HG02642 (cell line): ENCODE data around the gene JAG1.

Experiments
- ATAC-seq: cut with Tn5 transposase; IDR thresholded peaks from one replicate; pipeline ENCODE4 v1.9.1; 2021; ENCODE audit warnings: mild to moderate bottlenecking; ENCODE audit not compliant: unreplicated experiment, poor library complexity

The JAG1 gene

GRCh38 chr20:10641467-10641866, 32.3 kb downstream of the JAG1 start:
- ATAC-seq: no peak

GRCh38 chr20:10640897-10641296, 32.9 kb downstream of the JAG1 start:
- no peak for ATAC-seq

DNA sequence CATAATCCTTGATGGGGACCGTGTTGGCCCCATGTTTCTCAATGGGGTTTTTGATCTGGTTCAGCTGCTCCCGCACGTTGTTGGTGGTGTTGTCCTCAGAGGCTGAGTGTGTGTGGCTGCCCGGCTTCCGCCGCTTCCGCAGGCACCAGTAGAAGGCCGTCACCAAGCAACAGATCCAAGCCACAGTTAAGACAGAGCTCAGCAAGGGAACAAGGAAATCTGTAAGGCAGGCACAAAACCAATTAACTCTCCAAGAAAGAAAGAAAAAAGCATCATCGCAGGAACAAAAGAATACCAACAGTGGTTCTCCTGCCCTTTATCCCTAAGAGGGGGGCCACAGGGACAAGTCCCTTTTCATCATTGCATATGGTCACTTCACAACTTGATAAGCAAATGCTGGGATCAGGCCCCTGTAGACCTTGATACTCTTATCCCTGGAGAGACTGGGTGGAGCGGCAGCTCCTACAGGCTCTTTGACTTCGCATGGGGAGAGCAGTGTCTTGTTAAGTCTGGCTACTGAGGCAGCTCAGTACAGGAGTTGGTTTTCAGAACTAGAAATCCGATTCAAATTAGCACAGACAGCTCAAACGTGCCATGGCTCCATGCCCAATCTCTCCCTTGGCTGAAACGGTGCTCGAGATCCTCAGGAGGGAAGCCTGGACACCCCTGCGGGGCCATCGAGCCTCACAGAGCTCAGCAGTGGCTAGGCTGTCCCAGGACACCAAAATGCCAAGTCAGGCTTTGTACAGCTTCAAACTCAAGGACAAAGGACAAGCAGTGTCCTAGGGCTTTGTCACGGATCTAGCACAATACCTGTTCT, 33.9 kb downstream of the JAG1 start:
- ATAC-seq: no peak

DNA sequence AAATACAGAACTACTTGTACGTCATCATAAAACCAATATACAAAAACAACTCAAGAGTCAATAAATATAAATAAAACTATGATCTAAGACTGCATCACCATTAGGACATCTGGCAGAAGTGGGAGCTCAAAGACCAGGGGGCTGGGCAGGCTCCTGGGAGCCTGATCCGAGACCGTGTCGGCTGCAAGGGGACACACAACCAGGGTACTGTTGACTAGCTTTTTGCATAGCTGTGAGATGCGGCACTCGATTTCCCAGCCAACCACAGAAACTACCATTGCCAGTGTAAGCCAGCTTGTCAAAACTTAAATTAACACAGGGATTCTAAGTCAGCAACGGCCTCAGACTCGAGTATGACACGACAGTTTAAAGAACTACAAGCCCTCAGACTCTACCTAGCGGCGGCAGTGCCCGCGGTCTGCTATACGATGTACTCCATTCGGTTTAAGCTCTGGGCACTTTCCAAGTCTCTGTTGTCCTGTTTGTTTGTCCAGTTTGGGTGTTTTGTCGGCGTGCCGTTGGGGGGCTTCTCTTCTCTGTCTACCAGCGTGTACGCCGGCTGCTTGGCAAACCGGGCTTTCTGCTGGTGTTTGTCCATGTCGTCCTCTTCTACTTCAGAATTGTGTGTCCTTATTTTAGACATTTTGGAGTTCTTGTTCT, 34.6 kb downstream of the JAG1 start:
- no peak for ATAC-seq

DNA sequence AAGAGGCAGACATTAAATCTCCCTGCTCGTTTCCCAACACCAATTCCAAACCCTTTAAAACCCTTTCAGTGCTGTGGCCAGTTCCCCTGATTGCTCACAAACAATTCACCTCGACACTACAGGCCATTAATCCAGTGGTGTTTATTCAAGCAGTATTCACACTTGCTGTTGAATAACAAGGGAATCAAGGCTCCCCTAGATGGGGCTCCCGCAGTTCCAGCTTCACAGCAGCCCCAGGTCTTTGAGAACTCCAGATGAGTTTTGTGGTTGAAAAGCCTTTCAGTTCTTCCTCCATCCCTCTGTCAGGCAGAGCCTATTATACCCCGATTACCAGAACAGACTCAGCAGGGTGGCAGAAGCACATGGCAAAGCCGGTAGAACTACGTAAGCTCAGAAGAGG, 36.2 kb downstream of the JAG1 start:
- ATAC-seq: no peak

- ATAC-seq: no peak
These were observed 36.7 kb downstream of the JAG1 start for GRCh38 chr20:10637031-10637559.

DNA sequence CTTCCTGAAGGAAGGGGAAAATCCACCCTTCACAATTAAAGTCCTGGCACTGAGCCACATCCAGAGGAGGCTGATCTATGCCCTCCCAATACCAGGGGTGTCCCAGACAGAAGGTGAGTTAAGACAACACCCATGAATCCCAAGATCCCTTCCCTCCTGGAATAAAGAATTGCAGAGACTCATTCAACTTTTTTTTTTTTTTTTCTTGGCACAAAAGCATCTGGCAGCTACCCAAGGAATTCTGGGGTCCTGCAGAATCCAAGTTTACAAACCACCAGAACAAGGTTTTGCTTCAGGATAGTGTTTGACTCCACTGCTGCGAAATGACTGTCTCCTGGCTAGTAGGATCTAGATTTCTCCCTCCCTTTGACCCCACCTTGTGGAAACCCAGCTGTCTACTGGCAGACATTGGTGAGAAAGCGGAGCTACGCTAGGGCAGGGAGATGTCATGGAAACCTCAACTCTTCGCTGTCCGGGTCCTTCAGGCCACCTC, 37.4 kb downstream of the JAG1 start:
- no peak for ATAC-seq

DNA sequence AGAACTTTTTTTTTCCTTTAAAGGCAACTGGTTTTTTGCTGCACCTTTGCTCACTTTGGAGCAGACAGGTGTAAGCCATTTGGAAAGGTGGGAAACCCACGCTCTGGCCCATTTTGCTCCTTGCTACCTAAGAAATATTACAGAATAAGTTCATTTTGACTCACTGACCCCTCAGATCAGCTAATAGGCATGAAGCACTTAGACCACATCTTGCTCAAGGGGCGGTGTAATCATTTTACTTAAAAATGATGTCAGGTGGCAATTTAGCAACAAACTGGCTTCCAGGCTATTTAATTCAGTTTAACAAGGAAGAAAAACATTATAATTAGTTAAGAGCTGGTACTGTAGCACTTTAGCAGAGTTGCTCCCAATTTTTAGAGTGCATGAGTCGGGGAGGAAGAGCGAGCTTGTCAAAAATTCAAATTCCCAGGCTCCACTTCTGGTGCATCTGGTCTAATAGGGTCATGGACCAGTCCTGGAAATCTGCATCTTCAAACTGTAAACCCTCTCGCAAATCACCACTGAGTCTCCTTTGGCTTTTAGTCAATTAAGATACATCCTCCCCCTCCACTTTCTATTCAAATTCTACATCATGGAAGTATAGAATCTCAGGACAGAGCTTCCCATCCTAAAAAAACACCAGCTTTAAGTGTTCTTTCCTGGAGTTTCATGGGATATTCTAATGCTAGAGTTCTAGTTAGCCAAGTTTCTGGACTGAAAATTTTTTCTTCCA, 38.2 kb downstream of the JAG1 start:
- ATAC-seq: no peak

DNA sequence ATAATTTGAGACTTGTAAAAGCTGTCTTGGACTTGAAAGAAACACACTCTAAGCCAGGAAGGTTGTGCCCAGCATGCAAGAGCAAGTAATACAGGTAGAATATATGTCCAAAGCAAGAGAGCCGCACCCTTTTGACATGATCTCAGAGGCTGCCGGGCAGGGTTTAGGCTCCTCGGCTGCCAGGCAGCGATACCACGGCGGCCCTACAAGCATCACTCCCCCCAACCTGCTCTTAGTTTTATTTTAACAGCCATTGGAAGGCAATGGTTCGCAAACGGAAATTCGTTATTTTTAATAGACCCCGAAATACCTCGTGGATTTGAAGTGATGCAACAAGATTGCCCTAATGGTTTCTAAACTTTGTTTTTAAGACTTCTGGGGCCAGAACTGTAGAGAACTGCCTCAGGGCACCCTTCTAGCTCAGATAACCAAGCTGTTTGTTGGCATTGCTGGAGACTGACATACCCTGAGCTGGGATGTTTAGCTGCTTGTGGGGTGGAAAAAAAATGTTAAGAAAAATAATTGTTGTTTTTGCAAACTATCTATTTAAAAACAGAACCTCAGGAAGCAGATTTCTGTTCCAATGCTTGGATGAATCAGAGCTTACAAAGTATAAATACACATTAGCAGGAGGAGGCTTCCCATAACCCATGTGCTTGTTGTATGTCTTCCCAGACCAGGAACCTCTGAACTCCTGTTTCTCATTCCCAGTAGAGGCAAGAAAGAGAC, 39.0 kb downstream of the JAG1 start:
- no peak for ATAC-seq

DNA sequence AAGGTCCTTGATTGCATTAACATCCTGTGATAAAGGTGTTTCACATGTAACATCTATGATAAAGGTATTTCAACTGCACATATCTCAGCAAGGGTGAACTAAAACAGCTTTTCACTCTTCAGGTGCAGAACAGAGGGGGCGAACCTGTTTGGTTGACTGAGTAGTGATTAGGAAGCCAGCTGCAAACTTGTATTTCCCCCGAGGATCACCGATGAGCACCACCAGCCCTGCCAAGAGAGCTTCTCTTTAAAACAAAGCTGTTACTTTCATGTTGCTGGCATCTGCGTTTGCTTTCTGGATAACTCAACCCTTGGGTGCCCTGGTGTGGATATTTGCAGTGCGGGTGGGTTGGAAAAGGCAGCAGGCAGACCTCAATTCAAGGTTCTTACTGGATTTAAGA, 39.6 kb downstream of the JAG1 start:
- no peak for ATAC-seq

GRCh38 chr20:10633718-10634117, 40.1 kb downstream of the JAG1 start:
- ATAC-seq: no peak

- no peak for ATAC-seq
These were observed 40.9 kb downstream of the JAG1 start for GRCh38 chr20:10632721-10633509.

- no peak for ATAC-seq
These were observed 42.7 kb downstream of the JAG1 start for GRCh38 chr20:10631126-10631525.

DNA sequence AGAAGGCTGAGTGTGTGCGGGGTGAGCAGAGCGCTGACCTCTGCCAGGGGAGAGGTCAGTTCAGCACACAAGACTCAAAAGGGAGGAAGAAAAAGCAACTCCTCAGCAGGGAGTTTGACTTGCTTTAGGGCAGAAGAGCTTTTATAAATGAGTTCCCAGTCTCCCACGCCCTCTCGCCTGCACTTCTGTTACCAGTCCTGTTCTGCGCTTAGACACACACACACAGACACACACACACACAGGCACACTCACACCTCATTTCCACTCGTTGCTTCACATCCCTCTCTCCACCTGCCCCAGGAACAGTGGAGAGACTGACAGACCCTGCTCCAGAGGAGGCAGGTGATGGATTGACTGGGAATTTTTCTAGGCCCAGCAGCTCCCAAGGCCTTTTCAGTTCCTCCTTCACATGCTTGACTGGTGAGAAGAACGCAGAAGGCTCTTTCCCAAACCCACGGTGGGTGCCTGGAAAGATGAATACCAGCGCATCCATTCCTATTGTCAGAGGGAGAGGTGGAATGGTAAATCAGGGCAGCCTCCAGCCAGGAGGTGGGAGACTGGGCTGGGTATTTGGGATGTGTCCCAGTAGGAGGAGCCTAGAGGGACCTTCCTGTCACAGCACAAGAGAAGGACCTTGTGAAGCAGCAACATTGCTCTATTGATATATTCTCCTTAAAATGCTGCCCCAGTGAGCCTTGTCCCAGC, 43.7 kb downstream of the JAG1 start:
- ATAC-seq: no peak

DNA sequence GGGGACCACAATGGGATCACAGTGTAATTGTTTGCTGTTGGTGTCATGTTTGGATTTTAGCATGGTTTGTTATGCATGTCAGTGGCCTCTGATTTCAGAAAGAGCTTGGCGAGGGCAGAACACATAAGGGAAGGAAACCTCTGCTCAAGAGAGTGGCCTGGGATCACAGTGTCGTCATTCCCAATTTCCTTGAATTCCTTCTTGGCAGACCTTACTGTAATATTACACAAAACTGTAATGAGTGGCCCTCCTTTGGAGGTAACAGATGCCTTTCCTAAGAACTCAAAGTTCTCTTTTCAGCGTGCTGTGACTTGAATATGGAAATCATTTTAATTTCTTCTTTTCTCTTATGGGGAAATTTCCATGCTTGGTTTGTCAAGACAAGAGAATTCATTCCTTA, 46.9 kb downstream of the JAG1 start:
- ATAC-seq: no peak

DNA sequence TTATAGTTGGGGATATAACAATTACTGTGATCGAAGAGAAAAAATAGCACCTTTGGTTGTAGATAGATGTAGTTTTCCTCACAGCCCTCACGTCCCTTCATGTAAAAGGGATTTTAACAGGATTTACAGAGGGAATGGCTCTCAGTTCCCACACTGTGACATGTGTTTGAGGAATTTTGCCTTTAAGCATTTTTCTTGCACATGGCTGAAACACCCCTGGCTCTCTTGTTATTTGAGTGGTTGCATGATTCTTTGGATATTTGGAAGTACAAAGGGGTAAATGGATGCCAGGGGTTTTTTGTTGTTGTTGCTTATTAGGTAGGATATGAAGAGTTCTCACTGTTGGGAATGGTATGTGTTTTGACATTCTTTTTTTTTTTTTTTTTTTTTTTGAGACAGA, 48.2 kb downstream of the JAG1 start:
- no peak for ATAC-seq

- ATAC-seq: no peak
These were observed 51.0 kb downstream of the JAG1 start for GRCh38 chr20:10622657-10623418.

- ATAC-seq: no peak
These were observed 52.6 kb downstream of the JAG1 start for GRCh38 chr20:10621149-10621548.
